ENCODE data around the gene HDLBP.

Gene HDLBP

GRCh38 chr2:241350878-241351639, 35.6 kb upstream of the HDLBP start:
- DNase-seq (ENCODE audit: extremely low spot score): no peak
- ChIA-PET POLR2A (interaction anchor here (1.0 kb wide), 1 partner anchor 36 kb away, joined by 4 read pairs; the partner anchor contains the start of gene HDLBP), CTCF (interaction anchor here (0.8 to 1.1 kb wide), 2 partner anchors 9 to 36 kb away, joined by 3 to 4 read pairs; partner anchors contain the start of genes HDLBP and SEPTIN2)
- TF ChIP-seq CTCF (IDR thresholded peaks at IDR 0.05; ENCODE audit: control extremely low read depth, extremely low read depth, low read depth, missing control alignments): no peak

- no peak for TF ChIP-seq CTCF (IDR thresholded peaks at IDR 0.05; ENCODE audit: control extremely low read depth, extremely low read depth, low read depth, missing control alignments)
- ChIA-PET CTCF (interaction anchor here (0.8 kb wide), 1 partner anchor 35 kb away, joined by 4 read pairs; the partner anchor contains the start of genes HDLBP and SEPTIN2), POLR2A (interaction anchor here (1.0 kb wide), 1 partner anchor 35 kb away, joined by 4 read pairs; the partner anchor contains the start of gene HDLBP)
- DNase-seq (ENCODE audit: extremely low spot score): no peak
Measured at GRCh38 chr2:241350530-241350877, 35.0 kb upstream of the HDLBP start.

GRCh38 chr2:241349941-241350340, 34.5 kb upstream of the HDLBP start:
- TF ChIP-seq CTCF (IDR thresholded peaks at IDR 0.05; ENCODE audit: control extremely low read depth, extremely low read depth, low read depth, missing control alignments): no peak
- POLR2A ChIA-PET: interaction anchor here (1.0 kb wide), 1 partner anchor 35 kb away, joined by 4 read pairs; the partner anchor contains the start of gene HDLBP
- no peak for DNase-seq (ENCODE audit: extremely low spot score)
- CTCF ChIA-PET: interaction anchor here (1.3 kb wide), 1 partner anchor 58 kb away, joined by 3 read pairs; no protein-coding TSS in a partner anchor

GRCh38 chr2:241344925-241345651, 29.6 kb upstream of the HDLBP start:
- no peak for DNase-seq (ENCODE audit: extremely low spot score)
- CTCF ChIA-PET: interaction anchor here (0.8 kb wide), 1 partner anchor 9 kb away, joined by 4 read pairs; no protein-coding TSS in a partner anchor
- POLR2A ChIA-PET: no interaction called here
- no peak for TF ChIP-seq CTCF (IDR thresholded peaks at IDR 0.05; ENCODE audit: control extremely low read depth, extremely low read depth, low read depth, missing control alignments)

GRCh38 chr2:241340631-241341163, 25.2 kb upstream of the HDLBP start:
- no peak for TF ChIP-seq CTCF (IDR thresholded peaks at IDR 0.05; ENCODE audit: control extremely low read depth, extremely low read depth, low read depth, missing control alignments)
- DNase-seq (ENCODE audit: extremely low spot score): no peak
- POLR2A ChIA-PET: no interaction called here
- CTCF ChIA-PET: interaction anchor here (0.8 kb wide), 1 partner anchor 27 kb away, joined by 3 read pairs; no protein-coding TSS in a partner anchor
